Cortex of kidney (tissue), 1 donor: Measurements from ENCODE around the gene PHLDA1.

Source experiments
- DNase-seq: peaks from one replicate; lab custom pipeline; 2025; lab: John Stamatoyannopoulos, UW

Gene PHLDA1

GRCh38 chr12:76037130-76038103, 5.8 kb upstream of the PHLDA1 start:
- DNase-seq = no peak

GRCh38 chr12:76035045-76035444, 3.5 kb upstream of the PHLDA1 start:
- DNase-seq = no peak

GRCh38 chr12:76033081-76034011, 1.8 kb upstream of the PHLDA1 start:
- no peak for DNase-seq

- DNase-seq = no peak
These were observed 736 bp upstream of the PHLDA1 start for GRCh38 chr12:76032043-76032981.

GRCh38 chr12:76031081-76031413, 529 bp downstream of the PHLDA1 start:
- DNase-seq = no peak

GRCh38 chr12:76030341-76031080, 1.1 kb downstream of the PHLDA1 start:
- DNase-seq = no peak

GRCh38 chr12:76029982-76030340, 1.6 kb downstream of the PHLDA1 start:
- DNase-seq = no peak

GRCh38 chr12:76028571-76029277, 2.9 kb downstream of the PHLDA1 start:
- no peak for DNase-seq

GRCh38 chr12:76026643-76027063, 4.9 kb downstream of the PHLDA1 start:
- no peak for DNase-seq

GRCh38 chr12:76025601-76026575, 5.7 kb downstream of the PHLDA1 start:
- DNase-seq = no peak

- DNase-seq = no peak
These were observed 6.5 kb downstream of the PHLDA1 start for GRCh38 chr12:76024942-76025600.

- DNase-seq = no peak
These were observed 7.3 kb downstream of the PHLDA1 start for GRCh38 chr12:76024102-76024781.

GRCh38 chr12:76023069-76023690, 8.4 kb downstream of the PHLDA1 start:
- no peak for DNase-seq

- no peak for DNase-seq
These were observed 9.1 kb downstream of the PHLDA1 start for GRCh38 chr12:76022506-76022905.

- DNase-seq = no peak
These were observed 10.6 kb downstream of the PHLDA1 start for GRCh38 chr12:76020731-76021672.

GRCh38 chr12:76020281-76020680, 11.3 kb downstream of the PHLDA1 start:
- no peak for DNase-seq
